Measurements from ENCODE around the gene CERS1.

CERS1 gene

GRCh38 chr19:18895824-18896341 lies at the start of gene CERS1:
CERS1 (minus strand) TSS chr19:18896158; CDS start chr19:18896072, 86 bp downstream.
- DNase-seq (ENCODE audit: low read depth, low spot score) = no peak

- DNase-seq (ENCODE audit: low read depth, low spot score) = no peak
Measured at GRCh38 chr19:18945297-18945696, 49.3 kb upstream of the CERS1 start.

GRCh38 chr19:18943465-18943864 lies 47.5 kb upstream of the CERS1 start:
- DNase-seq (ENCODE audit: low read depth, low spot score) = no peak

GRCh38 chr19:18942692-18943091 lies 46.7 kb upstream of the CERS1 start:
- no peak for DNase-seq (ENCODE audit: low read depth, low spot score)

- no peak for DNase-seq (ENCODE audit: low read depth, low spot score)
Measured at GRCh38 chr19:18941628-18942354, 45.8 kb upstream of the CERS1 start.

GRCh38 chr19:18940769-18941627 lies 45.0 kb upstream of the CERS1 start, which contains the start of gene HOMER3:
HOMER3 (minus strand) TSS chr19:18941217; CDS start chr19:18938982, 2,235 bp downstream.
- DNase-seq (ENCODE audit: low read depth, low spot score) = no peak

- no peak for DNase-seq (ENCODE audit: low read depth, low spot score)
Measured at GRCh38 chr19:18939922-18940768, 44.2 kb upstream of the CERS1 start.

GRCh38 chr19:18939163-18939562 lies 43.2 kb upstream of the CERS1 start:
- DNase-seq (ENCODE audit: low read depth, low spot score) = no peak

- no peak for DNase-seq (ENCODE audit: low read depth, low spot score)
Measured at GRCh38 chr19:18933297-18933696, 37.3 kb upstream of the CERS1 start.

- peak; percentile 77 for DNase-seq (ENCODE audit: low read depth, low spot score)
Measured at GRCh38 chr19:18932216-18932841, 36.4 kb upstream of the CERS1 start.

- DNase-seq (ENCODE audit: low read depth, low spot score) = no peak
Measured at GRCh38 chr19:18931316-18932162, 35.6 kb upstream of the CERS1 start.

- DNase-seq (ENCODE audit: low read depth, low spot score) = no peak
Measured at GRCh38 chr19:18929311-18929710, 33.4 kb upstream of the CERS1 start.

- no peak for DNase-seq (ENCODE audit: low read depth, low spot score)
Measured at GRCh38 chr19:18928018-18928805, 32.3 kb upstream of the CERS1 start.

- DNase-seq (ENCODE audit: low read depth, low spot score) = no peak
Measured at GRCh38 chr19:18924684-18925213, 28.8 kb upstream of the CERS1 start.

- DNase-seq (ENCODE audit: low read depth, low spot score) = no peak
Measured at GRCh38 chr19:18922228-18922985, 26.4 kb upstream of the CERS1 start.

- no peak for DNase-seq (ENCODE audit: low read depth, low spot score)
Measured at GRCh38 chr19:18921593-18921992, 25.6 kb upstream of the CERS1 start.

GRCh38 chr19:18920400-18920799 lies 24.4 kb upstream of the CERS1 start:
- DNase-seq (ENCODE audit: low read depth, low spot score) = no peak

- DNase-seq (ENCODE audit: low read depth, low spot score) = no peak
Measured at GRCh38 chr19:18919900-18920214, 23.9 kb upstream of the CERS1 start.
